ENCODE results near the gene FBXW9.

DNA sequence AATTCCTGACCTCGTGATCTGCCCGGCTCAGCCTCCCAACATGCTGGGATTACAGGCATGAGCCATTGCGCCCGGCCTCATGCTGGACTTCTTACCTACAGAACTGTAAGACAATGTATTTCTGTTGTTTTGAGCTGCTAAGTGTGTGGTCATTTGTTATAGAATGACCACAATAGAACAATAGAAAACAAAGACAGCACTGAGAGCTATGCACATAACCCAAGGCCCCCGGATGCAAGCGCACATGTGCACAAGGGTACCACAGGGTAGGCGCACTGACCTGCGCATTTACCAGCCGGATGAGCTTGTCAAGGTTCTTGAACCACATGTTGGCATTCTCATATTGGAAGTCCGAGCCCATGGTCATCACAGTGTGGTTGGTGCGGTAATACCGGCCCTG is 35.5 kb downstream of the FBXW9 start:
- TF ChIP-seq CTCF (IDR thresholded peaks at IDR 0.05; ENCODE audit: borderline replicate concordance, extremely low read depth, low read length, poor library complexity, severe bottlenecking): no peak
- TF ChIP-seq EZH2 (IDR thresholded peaks at IDR 0.05; ENCODE audit: borderline replicate concordance, low read depth, low read length, severe bottlenecking): no peak
